Stimulated activated CD8-positive, alpha-beta memory T cell treated with anti-CD3 and anti-CD28 coated beads, Interleukin-4, amount 100 ng/mL, for 24 hours (primary cell): ENCODE data around the gene MGAT5B.

ENCODE experiments used
- DNase-seq: peaks from one replicate; pipeline ENCODE4 v3.0.0-alpha.2; 2020; ENCODE audit warnings: low read depth

MGAT5B gene

GRCh38 chr17:76879691-76880090, 11.5 kb downstream of the MGAT5B start:
- DNase-seq, result no peak

- DNase-seq, result no peak
Measured at GRCh38 chr17:76880268-76880667, 12.1 kb downstream of the MGAT5B start.

GRCh38 chr17:76880971-76881370, 12.8 kb downstream of the MGAT5B start:
- no peak for DNase-seq

GRCh38 chr17:76881408-76881807, 13.2 kb downstream of the MGAT5B start:
- DNase-seq, result no peak

- no peak for DNase-seq
Measured at GRCh38 chr17:76881966-76882365, 13.8 kb downstream of the MGAT5B start.

GRCh38 chr17:76883744-76884525, 15.7 kb downstream of the MGAT5B start:
- DNase-seq, result no peak

GRCh38 chr17:76884995-76885893, 17.0 kb downstream of the MGAT5B start:
- no peak for DNase-seq

GRCh38 chr17:76885894-76886290, 17.7 kb downstream of the MGAT5B start:
- DNase-seq, result no peak

- DNase-seq, result no peak
Measured at GRCh38 chr17:76886395-76886794, 18.2 kb downstream of the MGAT5B start.

GRCh38 chr17:76887802-76888201, 19.6 kb downstream of the MGAT5B start:
- no peak for DNase-seq

GRCh38 chr17:76888661-76889060, 20.5 kb downstream of the MGAT5B start:
- no peak for DNase-seq

- DNase-seq, result no peak
Measured at GRCh38 chr17:76889323-76889722, 21.1 kb downstream of the MGAT5B start.

GRCh38 chr17:76892329-76892728, 24.1 kb downstream of the MGAT5B start:
- DNase-seq, result no peak

GRCh38 chr17:76893623-76894334, 25.6 kb downstream of the MGAT5B start:
- no peak for DNase-seq

GRCh38 chr17:76894842-76895241, 26.6 kb downstream of the MGAT5B start:
- DNase-seq, result no peak

- DNase-seq, result no peak
Measured at GRCh38 chr17:76897023-76897422, 28.8 kb downstream of the MGAT5B start.

GRCh38 chr17:76899414-76899813, 31.2 kb downstream of the MGAT5B start:
- DNase-seq, result no peak

- no peak for DNase-seq
Measured at GRCh38 chr17:76900723-76901122, 32.5 kb downstream of the MGAT5B start.

GRCh38 chr17:76901542-76902197, 33.5 kb downstream of the MGAT5B start:
- no peak for DNase-seq

- no peak for DNase-seq
Measured at GRCh38 chr17:76902476-76902875, 34.3 kb downstream of the MGAT5B start.

- no peak for DNase-seq
Measured at GRCh38 chr17:76903631-76904030, 35.4 kb downstream of the MGAT5B start.

GRCh38 chr17:76904116-76904515, 35.9 kb downstream of the MGAT5B start:
- no peak for DNase-seq
